ENCODE results near the gene THAP2.
"Not testable (repeated sequence)": the region's sequence is repeated elsewhere in the genome, so short reads cannot be mapped to it uniquely, and the experiment has no call there.

Gene THAP2

DNA sequence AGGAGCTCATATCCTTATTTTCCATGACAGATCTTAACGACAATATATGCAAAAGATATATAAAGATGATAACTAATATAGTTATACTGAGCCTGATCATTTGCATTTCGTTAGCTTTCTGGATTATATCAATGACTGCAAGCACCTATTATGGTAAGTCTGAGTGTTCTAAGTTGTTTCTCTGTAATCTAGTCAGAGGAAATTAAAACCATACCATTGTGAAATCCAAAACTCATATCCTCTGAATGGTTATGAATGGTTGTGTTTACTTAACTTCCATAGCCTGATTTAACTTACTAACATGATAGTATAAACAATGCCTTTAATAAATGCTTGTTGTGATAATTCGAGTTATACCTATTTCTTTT is 22.5 kb downstream of the THAP2 start:
- POLR2A ChIA-PET: interaction anchor here (0.6 to 3.9 kb wide), 3 partner anchors 23 to 72 kb away, joined by 3 to 33 read pairs (median 5); partner anchors contain the start of genes THAP2 and ZFC3H1
- no peak for TF ChIP-seq CTCF (IDR thresholded peaks at IDR 0.05; ENCODE audit: insufficient read depth, low read length, missing control alignments)
- no peak for DNase-seq (ENCODE audit: low read depth, low spot score)
- peak overlapping the region; percentile 90 for H3K4me3 ChIP-seq (ENCODE audit: low read depth, low read length)
- CTCF ChIA-PET: interaction anchor here (0.8 to 3.7 kb wide), 14 partner anchors 8 to 122 kb away, joined by 3 to 23 read pairs (median 6); partner anchors contain the start of genes THAP2 and ZFC3H1

GRCh38 chr12:71687172-71687571 is 23.1 kb downstream of the THAP2 start:
- CTCF ChIA-PET: interaction anchor here (1.1 to 3.7 kb wide), 7 partner anchors 16 to 60 kb away, joined by 3 to 23 read pairs (median 10); partner anchors contain the start of genes THAP2 and ZFC3H1
- POLR2A ChIA-PET: interaction anchor here (3.9 kb wide), 1 partner anchor 24 kb away, joined by 33 read pairs; the partner anchor contains the start of genes THAP2 and ZFC3H1
- peak overlapping the region; percentile 90 for H3K4me3 ChIP-seq (ENCODE audit: low read depth, low read length)
- not testable (repeated sequence) for DNase-seq (ENCODE audit: low read depth, low spot score)

GRCh38 chr12:71688961-71689570 is 25.0 kb downstream of the THAP2 start:
- ChIA-PET CTCF (no interaction called here), POLR2A (no interaction called here)
- no peak overlapping the region for H3K4me3 ChIP-seq (ENCODE audit: low read depth, low read length)
- no peak for TF ChIP-seq CTCF (IDR thresholded peaks at IDR 0.05; ENCODE audit: insufficient read depth, low read length, missing control alignments)
- no peak for DNase-seq (ENCODE audit: low read depth, low spot score)

- CTCF ChIA-PET: no interaction called here
- TF ChIP-seq CTCF (IDR thresholded peaks at IDR 0.05; ENCODE audit: insufficient read depth, low read length, missing control alignments): no peak
- POLR2A ChIA-PET: no interaction called here
- H3K4me3 ChIP-seq (ENCODE audit: low read depth, low read length): no peak overlapping the region
- DNase-seq (ENCODE audit: low read depth, low spot score): no peak
Measured at GRCh38 chr12:71691504-71692129, 27.5 kb downstream of the THAP2 start.

DNA sequence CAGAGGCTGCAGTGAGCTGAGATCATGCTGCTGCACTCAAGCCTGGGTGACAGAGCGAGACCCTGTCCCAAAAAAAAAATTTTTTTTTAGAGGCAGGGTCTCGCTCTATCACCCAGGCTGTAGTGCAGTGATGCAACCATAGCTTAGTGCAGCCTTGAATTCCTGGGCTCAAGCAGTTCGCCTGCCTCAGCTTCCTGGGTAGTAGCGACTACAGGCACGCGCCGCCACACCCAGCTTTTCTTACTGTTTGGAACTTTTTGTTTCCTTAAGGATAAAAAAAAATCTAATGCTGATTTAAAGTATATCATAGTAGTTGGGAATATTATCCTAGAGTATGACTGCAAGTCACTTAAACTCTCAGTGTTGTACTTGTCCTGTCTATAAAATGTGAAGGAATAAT is 29.0 kb downstream of the THAP2 start:
- no peak overlapping the region for H3K4me3 ChIP-seq (ENCODE audit: low read depth, low read length)
- DNase-seq (ENCODE audit: low read depth, low spot score): no peak
- POLR2A ChIA-PET: no interaction called here
- TF ChIP-seq CTCF (IDR thresholded peaks at IDR 0.05; ENCODE audit: insufficient read depth, low read length, missing control alignments): no peak
- CTCF ChIA-PET: no interaction called here

GRCh38 chr12:71693651-71694050 is 29.6 kb downstream of the THAP2 start:
- DNase-seq (ENCODE audit: low read depth, low spot score); CTCF ChIA-PET; POLR2A ChIA-PET; H3K4me3 ChIP-seq (ENCODE audit: low read depth, low read length): not testable (repeated sequence)

GRCh38 chr12:71694099-71694820 is 30.2 kb downstream of the THAP2 start:
- no peak for TF ChIP-seq CTCF (IDR thresholded peaks at IDR 0.05; ENCODE audit: insufficient read depth, low read length, missing control alignments)
- CTCF ChIA-PET: interaction anchor here (1.0 kb wide), 1 partner anchor 8 kb away, joined by 4 read pairs; the partner anchor contains the start of gene TMEM19
- H3K4me3 ChIP-seq (ENCODE audit: low read depth, low read length): no peak overlapping the region
- POLR2A ChIA-PET: no interaction called here
- DNase-seq (ENCODE audit: low read depth, low spot score): no peak
